CD4-positive, CD25-positive, alpha-beta regulatory T cell (primary cell): Measurements from ENCODE around the gene FBXL15. TPM values are rescaled to one million over a fixed set of nuclear protein-coding genes. Genes with fewer than 3 reads are reported as not detected.

Source experiments
- ATAC-seq, 2 donors: fragments of 150-1000 bp; cut with Tn5 transposase; one replicate each; pipeline ENCODE4 v1.10.0; 2021; ENCODE audit warnings: low read depth in 2 of 2, moderate number of reproducible peaks in 2 of 2, moderate library complexity in 1 of 2
- DNase-seq, 3 donors: peaks; one replicate each; pipeline versions ENCODE4 v3.0.0 to v3.0.0-alpha.2; 2012 to 2022; ENCODE audit warnings: mixed read lengths in 1 of 3
- H3K27ac ChIP-seq: one replicate; pipeline ENCODE4 v1.7.0; 2013; ENCODE audit warnings: mild to moderate bottlenecking, low read length; ENCODE audit not compliant: insufficient read depth, poor library complexity, severe bottlenecking
- H3K27me3 ChIP-seq: one replicate; pipeline ENCODE4 v1.7.0; 2013; ENCODE audit warnings: low read length; ENCODE audit not compliant: control insufficient read depth, insufficient read depth
- H3K36me3 ChIP-seq: one replicate; pipeline ENCODE4 v1.7.0; 2013; ENCODE audit warnings: mild to moderate bottlenecking, low read length, moderate library complexity; ENCODE audit not compliant: control insufficient read depth, insufficient read depth
- H3K4me1 ChIP-seq: 2 replicates; pipeline ENCODE4 v1.7.0; 2013; ENCODE audit warnings: mild to moderate bottlenecking, low read length; ENCODE audit not compliant: insufficient read depth, control insufficient read depth, poor library complexity, severe bottlenecking
- H3K4me3 ChIP-seq: one replicate; pipeline ENCODE4 v1.7.0; 2013; ENCODE audit warnings: low read depth, mild to moderate bottlenecking, low read length, moderate library complexity
- H3K9me3 ChIP-seq, 2 experiments: 1 replicate in 1 of 2; 2 replicates in 1 of 2; pipeline ENCODE4 v1.7.0; 2013; ENCODE audit warnings: low read length in 2 of 2, mild to moderate bottlenecking in 1 of 2, moderate library complexity in 1 of 2; ENCODE audit not compliant: control insufficient read depth in 2 of 2
- H3K27ac Mint-ChIP-seq, 3 donors: one replicate each; pipeline ENCODE4 v1.8.0; 2020 to 2022; ENCODE audit warnings: mild to moderate bottlenecking in 3 of 3, mixed read lengths in 3 of 3, moderate library complexity in 2 of 3
- H3K27me3 Mint-ChIP-seq: one replicate; pipeline ENCODE4 v1.8.0; 2022; ENCODE audit warnings: mild to moderate bottlenecking, mixed read lengths
- H3K36me3 Mint-ChIP-seq: one replicate; pipeline ENCODE4 v1.8.0; 2020; ENCODE audit warnings: mixed read lengths
- H3K4me1 Mint-ChIP-seq, 4 donors: one replicate each; pipeline ENCODE4 v1.8.0; 2020 to 2022; ENCODE audit warnings: mixed read lengths in 4 of 4, mild to moderate bottlenecking in 1 of 4
- H3K4me3 Mint-ChIP-seq, 4 donors: one replicate each; pipeline ENCODE4 v1.8.0; 2020 to 2022; ENCODE audit warnings: mild to moderate bottlenecking in 4 of 4, mixed read lengths in 4 of 4, moderate library complexity in 3 of 4
- H3K9me3 Mint-ChIP-seq, 7 donors: one replicate each; pipeline ENCODE4 v1.8.0; 2020 to 2022; ENCODE audit warnings: mixed read lengths in 7 of 7, mild to moderate bottlenecking in 3 of 7, moderate library complexity in 2 of 7
- polyA plus RNA-seq, 4 donors: library from polyadenylated mRNA; unstranded; fragments of 300-500 nt; fragmentation: Illumina TruSeq; gene quantifications; one replicate each; pipeline ENCODE4 v1.2.3, GENCODE V29; 2021
- total RNA-seq: library from RNA; stranded (reverse); gene quantifications from one replicate; pipeline ENCODE4 v1.2.3, GENCODE V29; 2022

FBXL15 gene
- total and polyA plus RNA-seq, 5 donors from 2014 or later: 12.8 to 40.1 (median 29.7) TPM

DNA sequence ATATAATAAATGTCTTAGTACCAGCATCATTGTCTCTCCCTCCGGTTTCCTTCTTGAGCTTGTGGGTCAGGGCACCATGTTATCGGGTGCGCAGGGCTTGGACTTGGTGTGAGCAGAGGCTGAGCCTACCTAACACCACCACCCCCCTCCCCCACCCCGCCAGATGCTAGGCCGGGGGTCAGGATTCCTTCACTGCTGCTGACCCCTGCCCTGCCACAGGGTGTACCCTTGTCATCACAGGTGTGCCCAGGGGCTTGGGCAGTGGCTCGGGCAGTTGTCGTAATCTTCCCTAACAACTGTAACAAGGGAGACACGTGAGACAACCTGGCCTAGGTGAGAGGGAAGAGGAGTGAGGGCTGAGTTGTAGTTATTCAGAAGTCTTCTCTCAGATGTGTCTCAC, 37.8 kb upstream of the FBXL15 start:
- DNase-seq (no peak), ATAC-seq (no peak)
- Histone ChIP-seq H3K4me1 (no peaks in the 10 kb centered on the region), H3K36me3 (peaks cover 38% of the 10 kb centered on the region), H3K27ac (no peak overlapping the region), H3K4me3 (no peak overlapping the region), H3K9me3 (no peaks in the 10 kb centered on the region), H3K27me3 (no peaks in the 10 kb centered on the region)
- Mint-ChIP-seq H3K4me3 (no peak overlapping the region), H3K4me1 (peaks cover 0 to 6% (median 0%) of the 10 kb centered on the region in 4 donors), H3K27ac (no peak overlapping the region), H3K36me3 (peaks cover 28% of the 10 kb centered on the region), H3K27me3 (no peaks in the 10 kb centered on the region), H3K9me3 (peaks cover 0 to 3% (median 0%) of the 10 kb centered on the region in 7 donors)

DNA sequence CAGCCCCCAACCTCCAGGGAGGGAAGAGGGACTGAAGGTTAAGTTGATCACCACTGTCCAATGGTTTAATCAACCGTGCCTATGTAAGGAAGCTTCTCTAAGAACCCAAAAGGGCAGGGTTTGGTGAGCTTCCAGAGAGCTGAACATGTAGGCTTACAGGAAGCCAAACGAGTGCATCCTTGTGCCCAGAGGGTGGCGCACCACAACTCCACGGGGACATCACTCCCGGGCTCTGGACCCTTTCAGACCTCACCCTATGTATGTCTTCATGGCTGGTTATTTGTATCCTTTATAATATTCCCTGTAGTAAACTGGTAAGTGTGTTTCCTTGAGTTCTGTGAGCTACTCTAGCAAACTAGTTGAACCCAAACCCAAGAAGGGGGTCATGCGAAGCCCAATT, 36.6 kb upstream of the FBXL15 start:
- Mint-ChIP-seq H3K9me3 (peaks cover 0 to under 1% (median 0%) of the 10 kb centered on the region in 7 donors), H3K27me3 (no peaks in the 10 kb centered on the region), H3K27ac (peak overlapping the region in 1 of 3 donors; percentile 32), H3K4me3 (no peak overlapping the region), H3K4me1 (peaks cover 0 to 6% (median 0%) of the 10 kb centered on the region in 4 donors), H3K36me3 (peaks cover 26% of the 10 kb centered on the region)
- no peak overlapping the region for H3K4me3 ChIP-seq
- no peaks in the 10 kb centered on the region for H3K4me1 ChIP-seq
- no peaks in the 10 kb centered on the region for H3K27me3 ChIP-seq
- H3K27ac ChIP-seq: no peak overlapping the region
- ATAC-seq (no peak), DNase-seq (peak in 1 of 3 donors; percentile 21)
- H3K36me3 ChIP-seq: peaks cover 29% of the 10 kb centered on the region
- H3K9me3 ChIP-seq: no peaks in the 10 kb centered on the region

DNA sequence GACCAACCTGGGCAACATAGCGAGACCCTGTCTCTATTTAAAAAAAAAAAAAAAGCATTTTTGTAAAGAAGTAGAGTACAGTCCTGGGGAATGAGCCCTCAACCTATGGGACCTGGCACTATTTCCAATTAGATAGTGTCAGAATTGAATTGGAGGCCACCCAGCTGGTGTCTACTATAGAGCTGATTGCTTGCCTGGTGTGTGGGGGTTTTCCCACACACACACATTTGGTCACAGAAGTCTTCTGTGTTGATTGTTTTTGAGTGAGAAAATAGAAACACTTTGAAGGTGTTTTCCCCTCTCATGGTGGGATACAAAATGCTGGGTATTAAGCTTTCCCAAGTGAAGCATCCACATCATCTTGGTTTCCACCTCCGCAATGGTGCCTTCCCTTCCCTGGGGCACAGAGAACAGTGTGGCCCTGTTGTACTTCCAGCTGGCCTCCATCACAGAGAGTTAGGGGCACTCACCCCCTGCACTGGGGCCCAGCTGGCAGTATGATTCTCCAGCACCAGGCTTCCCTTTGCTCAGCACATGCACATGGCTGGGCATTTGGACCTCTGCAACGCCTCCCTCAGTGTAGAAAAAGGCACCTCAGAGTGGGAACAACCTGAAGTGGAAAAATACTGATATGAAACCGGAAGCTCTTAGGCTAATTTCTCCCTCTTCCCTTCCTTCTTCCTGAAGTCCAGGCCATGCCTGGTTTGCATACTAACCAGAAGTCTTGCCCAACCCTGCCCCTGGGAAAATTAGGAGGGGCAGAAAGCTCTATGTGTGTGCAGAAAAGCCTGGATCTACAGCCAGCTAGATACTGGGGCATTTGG, 35.8 kb upstream of the FBXL15 start:
- Mint-ChIP-seq H3K27ac (peak overlapping the region in 1 of 3 donors; percentile 76), H3K4me3 (no peak overlapping the region), H3K9me3 (no peaks in the 10 kb centered on the region), H3K27me3 (no peaks in the 10 kb centered on the region), H3K36me3 (peaks cover 21% of the 10 kb centered on the region), H3K4me1 (peaks cover 0 to 6% (median 0%) of the 10 kb centered on the region in 4 donors)
- H3K4me1 ChIP-seq: no peaks in the 10 kb centered on the region
- no peak overlapping the region for H3K27ac ChIP-seq
- no peak overlapping the region for H3K4me3 ChIP-seq
- H3K9me3 ChIP-seq: no peaks in the 10 kb centered on the region
- no peaks in the 10 kb centered on the region for H3K27me3 ChIP-seq
- peaks cover 22% of the 10 kb centered on the region for H3K36me3 ChIP-seq
- DNase-seq (no peak), ATAC-seq (no peak)

- no peak for DNase-seq
- H3K36me3 Mint-ChIP-seq: no peaks in the 10 kb centered on the region
- H3K4me1 ChIP-seq: peaks cover 6% of the 10 kb centered on the region
- no peaks in the 10 kb centered on the region for H3K9me3 Mint-ChIP-seq
- peaks cover 4 to 12% (median 8%) of the 10 kb centered on the region in 4 donors for H3K4me1 Mint-ChIP-seq
- H3K36me3 ChIP-seq: no peaks in the 10 kb centered on the region
- no peak overlapping the region for H3K4me3 ChIP-seq
- no peaks in the 10 kb centered on the region for H3K27me3 ChIP-seq
- H3K4me3 Mint-ChIP-seq: peak overlapping the region in 1 of 4 donors; percentile 72
- H3K27ac ChIP-seq: no peak overlapping the region
- ATAC-seq: no peak
- H3K27ac Mint-ChIP-seq: no peak overlapping the region
- peaks cover 8% of the 10 kb centered on the region for H3K27me3 Mint-ChIP-seq
- H3K9me3 ChIP-seq: no peaks in the 10 kb centered on the region
These were observed 30.7 kb upstream of the FBXL15 start for GRCh38 chr10:102389894-102390293.

- H3K4me1 Mint-ChIP-seq: peaks cover 4 to 29% (median 12%) of the 10 kb centered on the region in 4 donors
- peak overlapping the region in 3 of 4 donors; percentile 11 to 96 (median 38) for H3K4me3 Mint-ChIP-seq
- no peaks in the 10 kb centered on the region for H3K9me3 Mint-ChIP-seq
- Histone ChIP-seq H3K27ac (no peak overlapping the region), H3K4me1 (peaks cover 20% of the 10 kb centered on the region), H3K27me3 (no peaks in the 10 kb centered on the region), H3K9me3 (no peaks in the 10 kb centered on the region), H3K4me3 (no peak overlapping the region), H3K36me3 (peaks cover 3% of the 10 kb centered on the region)
- H3K27ac Mint-ChIP-seq: peak overlapping the region in 2 of 3 donors; percentile 2 to 95
- DNase-seq (no peak), ATAC-seq (no peak)
- peaks cover 10% of the 10 kb centered on the region for H3K27me3 Mint-ChIP-seq
- no peaks in the 10 kb centered on the region for H3K36me3 Mint-ChIP-seq
These were observed 28.3 kb upstream of the FBXL15 start for GRCh38 chr10:102392306-102392705.

GRCh38 chr10:102393411-102394078, 27.1 kb upstream of the FBXL15 start:
- H3K9me3 Mint-ChIP-seq: no peaks in the 10 kb centered on the region

DNA sequence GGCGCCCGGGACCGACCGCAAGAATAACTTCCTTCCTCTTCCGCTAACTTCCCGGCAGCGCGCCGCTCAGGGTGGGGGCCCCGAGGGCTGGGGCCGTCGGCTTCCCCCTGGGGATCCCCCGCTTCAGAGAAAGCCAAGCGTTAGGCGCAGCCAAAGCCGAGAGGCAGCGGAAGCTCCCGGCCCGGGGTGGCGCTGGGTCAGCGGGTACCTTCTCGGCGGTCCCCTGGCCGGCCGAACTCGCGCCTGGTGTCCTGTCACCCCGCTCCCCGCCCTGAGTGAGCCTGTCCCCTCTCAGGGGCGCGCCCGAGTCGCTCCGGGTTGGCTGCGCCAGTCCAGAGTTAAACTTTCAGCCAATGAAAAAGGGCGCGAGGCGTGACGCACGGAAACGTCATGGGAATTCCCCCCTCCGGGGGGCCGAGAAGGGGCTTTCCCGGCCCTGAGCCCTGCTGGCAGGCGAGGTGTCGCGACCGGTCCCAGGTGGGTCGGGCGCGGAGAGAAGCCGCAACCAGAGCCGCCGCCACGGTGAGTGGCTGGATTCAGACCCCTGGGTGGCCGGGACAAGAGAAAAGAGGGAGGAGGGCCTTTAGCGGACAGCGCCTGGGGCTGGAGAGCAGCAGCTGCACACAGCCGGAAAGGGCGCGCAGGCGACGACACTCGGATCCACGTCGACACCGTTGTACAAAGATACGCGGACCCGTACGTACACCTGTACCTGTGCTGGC, 26.4 kb upstream of the FBXL15 start:
- peaks cover 38% of the 10 kb centered on the region for H3K4me1 ChIP-seq
- peaks cover 4 to 45% (median 21%) of the 10 kb centered on the region in 4 donors for H3K4me1 Mint-ChIP-seq
- ATAC-seq: peak; percentile 82 to 84

More at GRCh38 chr10:102393411-102394078, 27.1 kb upstream of the FBXL15 start:
- no peaks in the 10 kb centered on the region for H3K36me3 Mint-ChIP-seq
- ATAC-seq: no peak
- no peak for DNase-seq
- Histone ChIP-seq H3K27ac (peak overlapping the region; percentile 100), H3K4me1 (peaks cover 32% of the 10 kb centered on the region), H3K4me3 (peak overlapping the region; percentile 85), H3K9me3 (no peaks in the 10 kb centered on the region), H3K36me3 (peaks cover 10% of the 10 kb centered on the region), H3K27me3 (no peaks in the 10 kb centered on the region)
- peaks cover 15% of the 10 kb centered on the region for H3K27me3 Mint-ChIP-seq
- H3K27ac Mint-ChIP-seq: peak overlapping the region; percentile 99 to 100 (median 100)
- peak overlapping the region; percentile 94 to 97 (median 96) for H3K4me3 Mint-ChIP-seq
- peaks cover 4 to 41% (median 20%) of the 10 kb centered on the region in 4 donors for H3K4me1 Mint-ChIP-seq

More for the DNA sequence above, 26.4 kb upstream of the FBXL15 start:
- DNase-seq: peak; percentile 97 to 100 (median 99)
- H3K9me3 Mint-ChIP-seq: no peaks in the 10 kb centered on the region
- H3K27ac Mint-ChIP-seq: peak overlapping the region; percentile 99 to 100 (median 100)
- H3K36me3 ChIP-seq: peaks cover 11% of the 10 kb centered on the region
- peak overlapping the region; percentile 97 for H3K4me3 ChIP-seq
- peak overlapping the region; percentile 100 for H3K27ac ChIP-seq
- H3K4me3 Mint-ChIP-seq: peak overlapping the region; percentile 94 to 97 (median 96)
- no peaks in the 10 kb centered on the region for H3K9me3 ChIP-seq
- H3K36me3 Mint-ChIP-seq: no peaks in the 10 kb centered on the region
- H3K27me3 Mint-ChIP-seq: peaks cover 18% of the 10 kb centered on the region
- no peaks in the 10 kb centered on the region for H3K27me3 ChIP-seq
